ENCODE data around the gene DICER1. TPM values are rescaled to one million over a fixed set of nuclear protein-coding genes. Genes with fewer than 3 reads are reported as not detected.

Gene DICER1
- total RNA-seq, 1 donor from 2014 or later, result 134 TPM

DNA sequence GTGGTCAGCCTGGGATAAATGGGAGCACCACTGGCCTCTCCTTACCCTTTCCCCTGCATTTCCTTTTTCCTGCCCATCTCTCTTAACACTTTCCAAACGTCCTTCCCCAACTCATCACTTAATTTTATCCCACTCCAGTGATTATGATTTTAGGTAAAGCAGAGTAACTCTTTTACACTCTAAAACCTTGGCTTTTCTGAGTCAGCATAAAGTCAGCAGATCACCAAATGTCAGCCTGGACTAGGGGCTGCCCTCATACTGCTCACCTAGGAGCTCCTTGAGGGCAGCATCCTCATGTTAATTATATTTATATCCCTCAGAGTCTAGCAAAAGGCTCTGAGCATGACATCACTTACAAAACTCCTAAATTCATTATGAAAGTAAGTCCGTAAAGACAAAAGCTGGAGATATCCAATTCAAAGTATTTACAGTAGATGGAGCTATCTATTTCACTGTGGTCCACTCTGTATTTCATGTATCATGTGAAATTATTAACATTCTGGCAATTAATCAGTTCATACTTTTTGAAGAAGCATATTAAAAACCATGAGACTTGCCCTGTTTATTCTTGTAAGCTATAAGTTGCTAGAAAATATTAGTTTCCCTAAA is 17.0 kb upstream of the DICER1 start:
- intact Hi-C loops (cut with DNase I), result no loop called here
- TF ChIP-seq, protein P1, sequence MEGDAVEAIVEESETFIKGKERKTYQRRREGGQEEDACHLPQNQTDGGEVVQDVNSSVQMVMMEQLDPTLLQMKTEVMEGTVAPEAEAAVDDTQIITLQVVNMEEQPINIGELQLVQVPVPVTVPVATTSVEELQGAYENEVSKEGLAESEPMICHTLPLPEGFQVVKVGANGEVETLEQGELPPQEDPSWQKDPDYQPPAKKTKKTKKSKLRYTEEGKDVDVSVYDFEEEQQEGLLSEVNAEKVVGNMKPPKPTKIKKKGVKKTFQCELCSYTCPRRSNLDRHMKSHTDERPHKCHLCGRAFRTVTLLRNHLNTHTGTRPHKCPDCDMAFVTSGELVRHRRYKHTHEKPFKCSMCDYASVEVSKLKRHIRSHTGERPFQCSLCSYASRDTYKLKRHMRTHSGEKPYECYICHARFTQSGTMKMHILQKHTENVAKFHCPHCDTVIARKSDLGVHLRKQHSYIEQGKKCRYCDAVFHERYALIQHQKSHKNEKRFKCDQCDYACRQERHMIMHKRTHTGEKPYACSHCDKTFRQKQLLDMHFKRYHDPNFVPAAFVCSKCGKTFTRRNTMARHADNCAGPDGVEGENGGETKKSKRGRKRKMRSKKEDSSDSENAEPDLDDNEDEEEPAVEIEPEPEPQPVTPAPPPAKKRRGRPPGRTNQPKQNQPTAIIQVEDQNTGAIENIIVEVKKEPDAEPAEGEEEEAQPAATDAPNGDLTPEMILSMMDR (IDR thresholded peaks at IDR 0.05), result no peak
- DNase-seq (ENCODE audit: low spot score in 2 of 2), result no peak

DNA sequence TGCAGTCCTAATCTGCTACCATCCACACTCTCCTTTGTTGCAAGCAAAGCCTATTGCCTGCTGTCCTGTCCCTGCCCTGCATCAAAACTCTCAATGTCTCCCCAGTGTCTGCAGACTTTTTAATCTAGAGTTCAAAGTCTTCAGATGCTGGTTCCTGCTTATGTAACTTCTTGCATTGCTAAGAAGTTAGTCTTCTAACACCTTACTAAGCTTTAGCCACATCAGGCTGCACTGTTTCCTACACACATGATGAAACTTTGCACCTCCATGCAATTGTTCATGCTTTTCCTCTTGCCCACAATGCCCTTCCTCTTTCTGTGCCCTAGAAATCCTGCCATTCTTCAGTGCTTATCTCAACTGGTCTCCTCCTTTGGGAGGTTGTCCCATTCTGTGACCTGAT is 16.2 kb upstream of the DICER1 start:
- TF ChIP-seq, protein P1 (IDR thresholded peaks at IDR 0.05), result no peak
- intact Hi-C loops (cut with DNase I), result no loop called here

More for the DNA sequence above, 17.0 kb upstream of the DICER1 start:
- H3K4me1 ChIP-seq, result no peaks in the 10 kb centered on the region
- H3K4me3 ChIP-seq, result no peak overlapping the region
- H3K36me3 ChIP-seq, result no peaks in the 10 kb centered on the region
- no peak overlapping the region for H3K27ac ChIP-seq
- H3K9me3 ChIP-seq, result no peaks in the 10 kb centered on the region
- no peaks in the 10 kb centered on the region for H3K27me3 ChIP-seq

DNA sequence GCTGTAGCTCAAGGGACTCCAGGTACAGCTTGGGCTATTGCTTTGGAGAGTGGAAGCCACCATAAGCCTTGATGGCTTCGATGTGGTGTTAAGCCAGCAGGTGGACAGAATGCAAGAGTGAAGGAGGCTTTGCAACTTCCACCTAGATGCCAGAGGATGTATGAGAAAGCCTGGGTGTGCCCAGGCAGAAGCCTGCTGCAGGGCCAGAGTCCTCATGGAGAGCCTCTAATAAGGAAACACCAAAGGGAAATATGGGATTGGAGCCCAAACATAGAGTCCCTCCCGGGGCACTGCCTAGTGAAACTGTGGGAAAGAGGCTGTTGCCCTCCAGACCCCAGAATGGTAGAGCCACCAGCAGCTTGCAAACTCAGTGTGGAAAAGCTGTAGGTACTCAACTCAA is 9.8 kb upstream of the DICER1 start:
- no peak overlapping the region for H3K27ac ChIP-seq
- TF ChIP-seq, protein P1 (IDR thresholded peaks at IDR 0.05), result no peak
- H3K36me3 ChIP-seq, result no peaks in the 10 kb centered on the region
- intact Hi-C loops (cut with DNase I), result no loop called here
- DNase-seq (ENCODE audit: low spot score in 2 of 2), result no peak
- no peak overlapping the region for H3K4me3 ChIP-seq
- no peaks in the 10 kb centered on the region for H3K4me1 ChIP-seq
- no peaks in the 10 kb centered on the region for H3K27me3 ChIP-seq
- no peaks in the 10 kb centered on the region for H3K9me3 ChIP-seq

More for the DNA sequence above, 16.2 kb upstream of the DICER1 start:
- Histone ChIP-seq H3K36me3 (no peaks in the 10 kb centered on the region), H3K27ac (no peak overlapping the region), H3K9me3 (no peaks in the 10 kb centered on the region), H3K4me1 (no peaks in the 10 kb centered on the region), H3K4me3 (no peak overlapping the region), H3K27me3 (no peaks in the 10 kb centered on the region)
- DNase-seq (ENCODE audit: low spot score in 2 of 2), result no peak

DNA sequence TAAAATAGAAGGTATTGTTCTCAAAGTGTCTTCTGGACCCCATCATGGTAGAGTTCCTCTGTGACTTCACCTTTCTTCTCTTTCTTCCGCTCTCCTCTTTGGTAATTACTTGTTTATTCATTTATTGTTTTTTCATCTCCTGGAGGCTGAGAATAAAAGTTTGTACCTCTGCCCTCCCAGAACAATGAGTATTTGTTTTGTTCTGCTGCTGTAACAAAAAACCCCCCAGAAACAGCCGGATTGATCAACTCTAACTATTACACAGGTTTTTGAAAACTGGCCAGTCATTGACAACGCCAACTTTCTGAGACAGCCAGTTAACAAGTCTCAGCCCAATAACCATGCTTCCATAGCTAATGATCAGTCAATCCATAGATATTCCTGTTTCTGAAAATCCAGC is 8.2 kb upstream of the DICER1 start:
- no peak overlapping the region for H3K27ac ChIP-seq
- TF ChIP-seq, protein P1 (IDR thresholded peaks at IDR 0.05), result no peak
- DNase-seq (ENCODE audit: low spot score in 2 of 2), result no peak
- no peak overlapping the region for H3K4me3 ChIP-seq
- H3K36me3 ChIP-seq, result no peaks in the 10 kb centered on the region
- intact Hi-C loops (cut with DNase I), result no loop called here
- no peaks in the 10 kb centered on the region for H3K27me3 ChIP-seq
- no peaks in the 10 kb centered on the region for H3K9me3 ChIP-seq
- no peaks in the 10 kb centered on the region for H3K4me1 ChIP-seq

DNA sequence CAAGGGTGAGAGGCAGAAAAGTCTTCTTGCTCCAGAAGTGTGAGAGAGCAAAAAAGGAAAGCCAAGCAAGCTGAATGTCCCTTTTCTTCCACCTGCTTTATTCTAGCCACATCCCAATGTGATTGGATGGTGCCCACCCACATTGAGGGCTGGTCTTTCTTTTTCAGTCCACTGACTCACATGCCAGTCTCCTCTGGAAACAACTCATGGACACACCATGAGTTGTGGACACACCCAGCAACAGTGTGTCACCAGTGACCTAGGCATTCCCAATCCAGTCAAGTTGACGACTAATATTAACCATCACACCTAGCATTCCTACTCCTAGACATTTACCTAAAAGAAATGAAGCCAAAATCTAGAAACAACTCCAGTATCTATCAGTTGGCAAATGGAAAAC is 7.2 kb upstream of the DICER1 start:
- TF ChIP-seq, protein P1 (IDR thresholded peaks at IDR 0.05), result no peak
- no peak overlapping the region for H3K27ac ChIP-seq
- H3K4me3 ChIP-seq, result no peak overlapping the region
- no peaks in the 10 kb centered on the region for H3K4me1 ChIP-seq
- no peaks in the 10 kb centered on the region for H3K9me3 ChIP-seq
- H3K27me3 ChIP-seq, result no peaks in the 10 kb centered on the region
- DNase-seq (ENCODE audit: low spot score in 2 of 2), result no peak
- H3K36me3 ChIP-seq, result no peaks in the 10 kb centered on the region
- intact Hi-C loops (cut with DNase I), result no loop called here

DNA sequence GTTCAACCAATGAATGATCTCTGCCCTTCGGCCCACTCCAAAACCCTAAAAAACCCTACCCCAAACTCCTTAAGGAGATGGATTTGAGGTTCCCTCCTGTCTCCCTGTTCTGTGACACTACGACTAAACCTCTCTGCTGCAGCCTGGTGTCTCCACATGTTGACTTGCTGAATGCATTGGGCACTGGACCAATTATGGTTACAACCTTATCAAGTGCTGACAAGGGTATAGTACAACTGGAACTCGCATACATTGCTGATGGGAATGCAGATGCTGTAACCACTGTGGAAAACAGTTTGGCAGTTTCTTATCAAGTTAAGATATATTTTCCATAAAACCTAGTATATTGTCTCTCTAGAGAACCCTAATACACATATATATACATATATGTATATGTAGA is 6.3 kb upstream of the DICER1 start:
- H3K36me3 ChIP-seq, result no peaks in the 10 kb centered on the region
- H3K27ac ChIP-seq, result no peak overlapping the region
- no peak for DNase-seq (ENCODE audit: low spot score in 2 of 2)
- no peaks in the 10 kb centered on the region for H3K4me1 ChIP-seq
- no peaks in the 10 kb centered on the region for H3K27me3 ChIP-seq
- H3K4me3 ChIP-seq, result no peak overlapping the region
- TF ChIP-seq, protein P1 (IDR thresholded peaks at IDR 0.05), result no peak
- intact Hi-C loops (cut with DNase I), result no loop called here
- no peaks in the 10 kb centered on the region for H3K9me3 ChIP-seq

All from ascending aorta (tissue), 2 donors.